GM20431 (cell line): ENCODE results near the gene OGT.
"Not testable (repeated sequence)": the region's sequence is repeated elsewhere in the genome, so short reads cannot be mapped to it uniquely, and the experiment has no call there.

ENCODE experiments used
- in situ Hi-C: fragments of 300-500 bp; cut with MseI, MboI; formaldehyde crosslinking; loops from one replicate; pipeline ENCODE4 v1.15.0; 2020; ENCODE audit warnings: low sequenced_read_pairs; ENCODE audit not compliant: unreplicated experiment

The OGT gene

GRCh38 chrX:71536285-71536684 lies 3.4 kb downstream of the OGT start:
- in situ Hi-C loops: no loop called here

- in situ Hi-C loops: no loop called here
Measured at GRCh38 chrX:71537743-71538142, 4.8 kb downstream of the OGT start.

GRCh38 chrX:71540801-71541200 lies 7.9 kb downstream of the OGT start:
- in situ Hi-C loops: no loop called here

- in situ Hi-C loops: no loop called here
Measured at GRCh38 chrX:71541210-71542022, 8.5 kb downstream of the OGT start.

- in situ Hi-C loops: no loop called here
Measured at GRCh38 chrX:71542411-71542810, 9.5 kb downstream of the OGT start.

GRCh38 chrX:71542825-71543224 lies 9.9 kb downstream of the OGT start:
- in situ Hi-C loops: no loop called here

- in situ Hi-C loops: no loop called here
Measured at GRCh38 chrX:71543316-71543715, 10.4 kb downstream of the OGT start.

GRCh38 chrX:71545364-71545763 lies 12.5 kb downstream of the OGT start:
- in situ Hi-C loops: no loop called here

GRCh38 chrX:71546879-71547278 lies 14.0 kb downstream of the OGT start:
- in situ Hi-C loops: no loop called here

- in situ Hi-C loops: no loop called here
Measured at GRCh38 chrX:71547339-71547738, 14.4 kb downstream of the OGT start.

GRCh38 chrX:71549986-71550385 lies 17.1 kb downstream of the OGT start:
- in situ Hi-C loops: no loop called here

- in situ Hi-C loops: no loop called here
Measured at GRCh38 chrX:71550578-71550977, 17.7 kb downstream of the OGT start.

GRCh38 chrX:71556036-71556435 lies 23.1 kb downstream of the OGT start:
- in situ Hi-C loops: no loop called here

- in situ Hi-C loops: no loop called here
Measured at GRCh38 chrX:71558920-71559319, 26.0 kb downstream of the OGT start.

GRCh38 chrX:71559773-71560172 lies 26.9 kb downstream of the OGT start:
- in situ Hi-C loops: not testable (repeated sequence)

GRCh38 chrX:71563921-71564320 lies 31.0 kb downstream of the OGT start:
- in situ Hi-C loops: no loop called here

- in situ Hi-C loops: no loop called here
Measured at GRCh38 chrX:71565474-71566041, 32.7 kb downstream of the OGT start.

- in situ Hi-C loops: not testable (repeated sequence)
Measured at GRCh38 chrX:71571390-71571789, 38.5 kb downstream of the OGT start.

GRCh38 chrX:71573590-71573989 lies 40.7 kb downstream of the OGT start:
- in situ Hi-C loops: no loop called here

GRCh38 chrX:71577682-71578081 lies 44.8 kb downstream of the OGT start:
- in situ Hi-C loops: no loop called here

- in situ Hi-C loops: no loop called here
Measured at GRCh38 chrX:71578253-71579135, 45.6 kb downstream of the OGT start, which contains the start of gene GCNA. TSS of gene GCNA (plus strand) at chrX:71578437. CDS start at chrX:71580822, 2,385 bp downstream.
